ENCODE data around the gene CEP135. TPM values are rescaled to one million over a fixed set of nuclear protein-coding genes. Genes with fewer than 3 reads are reported as not detected.

The CEP135 gene
- total and polyA plus RNA-seq, 4 donors: 2.2 to 23.0 (median 5.1) TPM

Other genes starting within 250 kb of the CEP135 start
- gene EXOC1L, start 129.2 kb upstream of the CEP135 start, total RNA-seq: not detected
- not detected for gene EXOC1L, start 129.2 kb upstream of the CEP135 start, polyA plus RNA-seq
- 10 to 100 TPM; 31.1 to 63.6 TPM for gene EXOC1, start 95.3 kb upstream of the CEP135 start, total RNA-seq
- gene EXOC1, start 95.3 kb upstream of the CEP135 start, polyA plus RNA-seq: 10 to 100 TPM; 18.4 to 23.5 TPM